ENCODE data around the gene GFOD2.

GRCh38 chr16:67730326-67730725 is 11.2 kb upstream of the GFOD2 start:
- TF ChIP-seq CTCF (IDR thresholded peaks at IDR 0.05; ENCODE audit: low read depth, low read length) (no peak), EZH2phosphoT487 (IDR thresholded peaks at IDR 0.05; ENCODE audit: low read depth) (no peak)

All from OCI-LY3 (cell line).